Cardiac septum (tissue), 1 donor: ENCODE measurements around the gene RANBP1. TPM values are rescaled to one million over a fixed set of nuclear protein-coding genes. Genes with fewer than 3 reads are reported as not detected.

Experiments used
- DNase-seq: peaks from one replicate; pipeline ENCODE4 v3.0.0-alpha.2; 2020; ENCODE audit warnings: low spot score
- intact Hi-C: fragments of 100-400 bp; cut with DNase I; formaldehyde crosslinking; loops from one replicate; pipeline ENCODE4 v1.14.0; 2022
- total RNA-seq: library from RNA; stranded (reverse); fragmentation: NEBNext Ultra II Directional; extraction: Animal tissue kit (Norgen Biotek cat#: 25700); gene quantifications from one replicate; pipeline ENCODE4 v1.2.1, GENCODE V29; 2021
- donor health status: DM: no; HTN: no; CAD: no.

RANBP1 gene
- total RNA-seq, 1 donor from 2014 or later: 45.9 TPM

DNA sequence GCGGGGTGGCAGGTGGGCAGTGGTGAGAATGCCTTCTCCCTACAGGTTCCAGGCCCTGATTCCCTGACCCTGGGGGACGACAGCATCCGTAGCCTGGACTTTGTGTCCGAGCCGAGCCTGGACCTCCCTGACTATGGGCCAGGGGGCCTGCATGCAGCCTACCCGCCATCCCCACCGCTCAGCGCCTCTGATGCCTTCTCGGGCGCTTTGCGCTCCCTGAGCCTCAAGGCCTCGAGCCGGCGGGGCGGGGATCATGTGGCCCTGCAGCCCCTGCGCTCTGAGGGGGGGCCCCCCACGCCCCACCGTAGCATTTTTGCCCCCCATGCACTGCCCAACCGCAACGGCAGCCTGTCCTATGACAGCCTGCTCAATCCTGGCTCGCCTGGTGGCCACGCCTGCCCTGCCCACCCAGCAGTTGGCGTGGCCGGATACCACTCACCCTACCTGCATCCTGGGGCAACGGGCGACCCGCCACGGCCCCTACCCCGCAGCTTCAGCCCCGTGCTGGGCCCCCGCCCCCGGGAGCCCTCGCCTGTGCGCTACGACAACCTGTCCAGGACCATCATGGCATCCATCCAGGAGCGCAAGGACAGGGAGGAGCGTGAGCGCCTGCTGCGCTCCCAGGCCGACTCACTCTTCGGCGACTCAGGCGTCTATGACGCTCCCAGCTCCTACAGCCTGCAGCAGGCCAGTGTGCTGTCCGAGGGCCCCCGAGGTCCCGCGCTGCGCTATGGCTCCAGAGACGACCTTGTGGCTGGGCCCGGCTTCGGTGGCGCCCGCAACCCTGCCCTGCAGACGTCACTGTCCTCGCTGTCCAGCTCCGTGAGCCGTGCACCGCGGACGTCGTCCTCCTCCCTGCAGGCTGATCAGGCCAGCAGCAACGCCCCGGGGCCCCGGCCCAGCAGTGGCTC is 27.1 kb downstream of the RANBP1 start:
- no peak for DNase-seq
- intact Hi-C loops: no loop called here

DNA sequence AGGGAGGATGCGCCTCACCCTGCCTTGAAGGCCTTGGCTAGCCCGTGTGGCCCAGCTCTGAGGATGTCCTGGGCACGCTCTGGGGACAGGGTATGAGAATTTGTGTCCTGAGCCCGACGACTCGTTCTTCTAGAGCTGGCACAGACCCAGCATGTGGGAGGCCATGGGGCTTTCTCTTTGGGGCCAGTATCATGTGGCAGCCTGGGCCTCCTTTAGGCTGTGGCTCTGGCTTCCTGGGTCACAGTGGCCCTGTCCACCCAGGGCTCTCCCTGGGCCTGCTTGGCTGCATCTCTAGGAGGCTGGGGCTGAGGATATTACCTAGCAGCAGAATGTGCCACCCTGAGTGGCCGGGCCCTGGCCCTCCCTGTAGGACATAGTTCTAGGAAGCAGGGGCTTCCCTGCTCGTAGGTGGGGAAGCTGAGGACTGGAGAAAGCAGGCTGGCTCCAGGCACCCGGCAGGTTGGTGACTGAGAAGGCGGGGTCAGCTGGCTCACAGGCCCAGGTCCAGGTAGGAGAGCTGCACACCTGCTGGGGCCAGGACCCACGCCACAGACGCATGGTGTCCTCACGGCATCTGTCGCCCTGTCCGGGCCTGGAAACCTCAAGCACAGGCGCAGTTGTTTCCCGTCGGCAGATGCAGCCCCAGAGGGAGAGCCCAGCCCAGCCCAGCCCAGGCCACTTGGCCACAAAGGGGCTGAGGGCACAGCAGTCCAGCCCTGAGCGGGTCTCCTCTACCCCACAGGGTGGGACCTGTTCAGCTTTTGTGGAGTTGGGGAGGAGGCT is 28.2 kb downstream of the RANBP1 start:
- intact Hi-C loops: no loop called here
- no peak for DNase-seq

DNA sequence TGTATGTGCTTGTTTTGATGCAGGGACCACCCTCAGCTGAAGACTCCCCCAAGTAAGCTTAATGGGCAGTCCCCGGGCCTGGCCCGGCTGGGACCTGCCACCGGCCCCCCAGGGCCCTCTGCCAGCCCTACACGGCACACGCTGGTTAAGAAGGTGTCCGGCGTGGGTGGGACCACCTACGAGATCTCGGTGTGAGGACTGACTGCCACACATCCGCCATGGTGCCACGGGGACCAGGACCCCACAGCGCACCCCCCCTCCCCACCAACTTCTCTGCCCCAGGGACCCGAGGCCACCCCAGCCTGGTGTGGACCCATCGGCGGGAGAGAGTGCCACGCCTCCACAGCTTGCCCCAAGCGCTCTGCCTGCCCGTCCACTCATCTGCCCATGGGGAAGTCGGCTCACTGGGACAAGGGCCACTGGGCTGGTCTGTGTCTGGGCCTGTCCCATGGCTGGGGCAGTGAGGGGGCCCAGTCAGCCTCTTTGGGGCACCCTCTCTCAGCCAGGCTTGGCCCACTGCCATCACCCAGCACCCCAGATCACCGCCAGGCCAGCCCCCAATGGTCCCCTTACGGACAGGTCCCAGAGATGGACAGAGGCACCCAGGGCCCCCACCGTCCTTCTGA is 29.4 kb downstream of the RANBP1 start:
- intact Hi-C loops: no loop called here

DNA sequence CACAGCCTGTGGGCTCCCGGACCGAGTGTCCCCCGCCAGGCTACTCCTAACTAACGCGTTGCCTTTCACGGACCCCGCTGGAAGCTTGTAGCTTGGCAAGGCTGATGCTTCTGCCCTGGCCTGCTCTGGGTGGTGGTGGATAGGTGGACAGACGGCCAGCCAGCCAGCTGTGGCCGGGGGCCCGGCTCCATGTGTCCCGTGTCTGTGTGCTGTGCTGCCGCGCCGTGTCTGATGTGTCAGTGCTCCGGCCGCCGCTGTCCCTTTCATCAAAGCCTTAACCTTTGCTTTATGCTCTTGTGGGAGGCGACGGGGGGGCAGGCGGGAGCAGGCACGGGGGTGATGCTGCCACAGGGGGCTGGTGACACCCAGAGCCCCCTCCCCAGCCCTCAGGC is 29.9 kb downstream of the RANBP1 start:
- DNase-seq: no peak
- intact Hi-C loops: no loop called here

More for the DNA sequence above, 29.4 kb downstream of the RANBP1 start:
- no peak for DNase-seq

DNA sequence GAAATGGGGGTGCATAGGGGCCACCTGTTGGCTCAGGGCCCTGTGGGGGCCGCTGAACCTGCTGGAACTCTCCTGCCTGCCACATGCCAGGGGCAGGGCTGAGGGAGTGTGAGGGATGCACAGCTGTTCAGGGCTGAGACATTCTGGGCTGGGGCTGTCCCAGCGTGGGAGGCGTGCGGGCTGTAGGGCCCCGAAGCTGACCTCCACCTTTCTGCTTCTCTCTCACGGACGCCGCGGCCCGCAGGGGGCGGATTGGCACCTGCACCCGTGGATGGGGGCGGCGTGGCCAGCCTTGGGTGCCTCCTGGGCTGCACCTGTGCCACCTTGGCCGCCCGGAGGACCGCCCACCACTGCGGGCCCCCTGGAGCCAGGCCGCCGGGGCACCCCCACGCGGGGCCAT is 30.9 kb downstream of the RANBP1 start:
- DNase-seq: no peak
- intact Hi-C loops: no loop called here

DNA sequence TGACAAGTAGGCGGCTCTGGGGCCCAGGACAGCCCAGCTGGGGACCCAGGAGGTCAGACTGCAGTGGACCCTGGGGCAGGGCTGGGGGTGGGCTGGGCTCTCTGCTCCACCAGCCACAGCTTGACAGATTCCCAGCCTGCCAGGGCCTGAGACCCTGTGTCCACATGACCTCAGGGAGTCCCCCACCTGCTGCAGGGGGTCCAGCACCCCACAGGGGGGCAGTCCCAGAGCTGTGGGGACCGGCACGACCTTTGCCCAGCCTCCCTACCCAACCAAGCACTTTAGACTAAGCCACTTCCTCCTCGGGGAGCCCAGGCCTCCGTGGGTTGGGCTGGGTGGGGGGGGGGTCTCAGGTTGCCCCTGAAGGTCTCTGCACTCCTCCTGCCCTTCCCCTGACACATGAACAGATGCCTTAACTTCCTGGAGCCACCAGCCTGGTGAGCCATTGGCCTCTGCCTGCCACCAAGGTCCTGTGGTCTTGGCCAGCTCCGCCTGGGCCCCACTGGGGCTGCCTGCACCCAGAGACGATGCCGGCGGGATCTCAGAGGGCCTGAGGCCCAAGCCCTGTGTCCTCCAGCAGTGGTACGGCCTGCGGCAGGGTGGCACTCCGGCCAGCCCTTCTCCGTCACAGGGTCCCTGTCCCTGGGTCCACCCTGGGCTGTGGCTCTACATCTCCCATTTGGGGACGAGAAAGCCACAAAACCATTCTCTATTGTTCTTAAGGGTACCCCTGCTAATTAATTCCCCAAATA is 31.5 kb downstream of the RANBP1 start:
- intact Hi-C loops: no loop called here
- no peak for DNase-seq

DNA sequence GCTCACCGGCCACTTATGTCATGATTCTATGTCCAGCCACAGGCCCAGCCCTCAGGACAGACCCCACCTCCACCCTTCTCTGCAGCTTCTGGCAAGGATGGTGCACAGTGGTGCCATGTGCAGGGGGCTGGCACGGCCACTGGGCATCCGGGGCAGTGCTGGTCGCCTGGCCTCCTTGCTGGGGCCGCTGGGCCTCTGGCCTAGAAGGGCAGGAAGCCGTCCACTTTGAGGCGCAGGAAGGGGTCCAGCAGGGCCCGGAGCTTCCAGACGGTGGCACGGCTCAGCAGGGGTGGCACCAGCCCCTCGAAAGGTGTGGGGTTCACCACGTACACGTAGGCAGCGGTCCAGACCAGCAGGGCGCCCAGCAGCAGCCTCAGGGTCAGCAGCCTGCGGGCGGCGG is 32.5 kb downstream of the RANBP1 start:
- no peak for DNase-seq
- intact Hi-C loops: no loop called here

DNA sequence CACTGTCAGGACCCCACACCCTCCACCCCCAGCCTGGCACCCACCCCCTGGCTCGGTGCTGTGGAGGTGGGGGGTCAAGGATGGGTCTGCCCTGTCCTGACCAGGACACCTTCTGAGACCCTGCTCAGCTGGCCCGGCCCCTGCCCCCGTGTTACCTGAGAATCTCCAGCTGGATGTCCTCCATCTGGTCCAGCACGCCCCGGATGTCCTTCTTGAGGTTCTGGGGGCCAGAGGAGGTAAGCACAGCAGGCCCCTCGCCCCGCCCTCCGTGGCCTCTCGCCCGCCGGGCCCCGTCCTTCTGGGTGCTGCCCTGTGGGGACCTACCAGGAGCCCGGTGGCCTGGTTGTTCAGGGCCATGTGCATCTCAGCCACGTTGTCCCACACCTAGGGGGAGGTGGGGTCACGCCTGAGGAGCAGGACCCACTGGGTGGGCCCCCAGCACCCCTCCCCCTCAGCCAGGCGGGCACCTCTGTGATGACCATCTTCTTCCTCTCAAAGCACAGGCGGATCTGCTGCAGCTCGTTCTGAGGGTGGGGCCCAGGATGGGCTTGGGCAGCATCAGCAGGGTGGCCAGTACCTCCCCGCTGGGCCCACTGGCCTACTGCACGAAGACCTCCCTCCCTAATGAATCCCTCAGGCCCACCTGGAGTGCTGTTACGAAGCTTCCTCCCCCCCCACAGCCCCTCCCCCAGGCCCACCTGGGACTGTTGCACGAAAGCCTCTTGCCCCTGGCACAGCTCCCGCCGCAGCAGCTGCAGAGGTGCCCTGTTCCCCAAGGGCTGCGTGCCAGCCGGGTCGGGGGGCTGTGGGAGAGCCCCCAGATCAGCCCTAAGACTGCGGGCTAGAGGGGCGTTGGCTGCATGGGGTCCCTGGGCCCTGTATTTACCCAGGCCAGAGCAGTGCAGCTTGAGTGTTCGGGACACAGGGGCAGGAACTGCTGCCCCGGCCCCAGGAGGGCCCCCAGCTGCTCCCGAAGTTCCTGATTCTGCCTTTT is 33.6 kb downstream of the RANBP1 start:
- DNase-seq: no peak
- intact Hi-C loops: no loop called here

DNA sequence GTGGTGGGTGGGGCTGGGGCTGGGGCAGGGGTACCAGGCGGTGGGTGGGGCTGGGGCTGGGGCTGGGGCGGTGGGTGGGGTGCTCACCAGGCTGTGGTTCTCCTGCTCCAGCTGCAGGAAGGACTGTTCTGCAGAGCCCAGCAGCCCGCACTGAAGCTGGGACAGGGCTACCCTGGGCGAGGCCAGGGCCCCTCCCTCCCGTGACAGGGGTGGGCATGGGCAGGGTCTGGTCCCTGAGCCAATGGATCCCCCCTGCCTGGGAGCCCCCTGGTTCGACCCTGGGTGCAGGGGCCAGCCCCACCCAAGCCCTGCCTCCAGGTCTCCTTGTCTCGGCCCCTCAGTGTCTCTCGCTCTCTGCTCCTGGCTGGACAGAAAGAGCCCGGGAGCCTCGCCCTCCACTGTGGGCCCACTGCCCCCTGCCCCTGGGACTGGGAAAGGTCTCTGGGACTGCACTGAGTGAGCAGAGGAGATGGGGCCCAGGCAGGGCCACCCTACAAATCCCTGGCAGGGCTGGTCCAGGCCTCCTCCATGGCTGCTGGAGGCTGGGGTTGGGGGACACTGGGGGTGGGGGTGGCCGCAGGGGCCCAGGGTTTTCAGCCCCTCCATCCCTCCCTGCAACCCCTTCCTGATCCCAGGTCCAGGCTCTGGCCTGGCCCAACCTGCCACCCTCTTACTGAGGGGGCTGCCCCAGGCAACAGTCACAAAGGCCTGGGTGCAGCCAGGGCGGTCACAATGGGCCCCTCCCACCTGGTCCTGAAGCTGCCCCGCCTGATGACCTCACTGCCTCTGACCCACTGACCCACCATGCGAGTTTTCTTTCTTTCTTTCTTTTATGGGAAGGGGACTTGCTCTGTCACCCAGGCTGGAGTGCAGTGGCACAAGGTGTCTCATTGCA is 34.7 kb downstream of the RANBP1 start, which contains the start of gene CCDC188:
TSS of gene CCDC188 (minus strand) at position 675 of the 895 bp plus-strand sequence. CDS start at position 606, 69 bp downstream.
- DNase-seq: no peak
- intact Hi-C loops: no loop called here

DNA sequence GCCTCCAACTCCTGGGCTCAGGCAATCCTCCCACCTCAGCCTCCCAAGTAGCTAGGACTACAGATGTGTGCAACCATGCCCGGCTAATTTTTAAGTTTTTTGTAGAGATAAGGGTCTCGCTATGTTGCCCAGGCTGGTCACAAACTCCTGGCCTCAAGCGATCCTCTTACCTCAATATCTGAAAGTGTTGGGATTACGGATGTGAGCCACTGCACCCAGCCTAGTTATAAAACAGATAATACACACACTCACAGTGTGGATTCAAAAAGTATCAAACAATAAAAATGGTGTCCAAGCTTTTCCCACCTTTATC is 35.3 kb downstream of the RANBP1 start:
- DNase-seq: no peak
- intact Hi-C loops: no loop called here

DNA sequence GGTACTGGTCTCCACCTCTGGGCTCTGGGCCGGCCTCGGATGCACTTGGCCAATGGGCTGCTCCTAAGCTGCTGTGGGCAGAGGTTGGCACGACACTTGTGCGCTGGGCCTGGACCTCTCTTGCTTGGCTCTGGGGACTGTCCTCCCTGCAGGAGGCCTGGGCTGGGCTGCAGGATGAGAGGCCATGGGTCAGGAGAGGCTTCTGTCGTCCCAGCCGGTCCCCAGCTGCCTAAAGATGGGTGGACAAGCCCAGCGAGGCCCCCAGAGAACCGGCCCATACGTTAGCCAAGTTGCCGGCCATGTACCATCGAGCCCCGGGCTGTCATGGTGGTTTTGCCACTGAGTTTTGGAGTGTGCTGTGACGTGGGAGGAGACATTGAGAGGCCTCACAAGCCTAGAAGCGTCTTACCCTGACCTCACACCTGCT is 36.6 kb downstream of the RANBP1 start:
- DNase-seq: no peak
- intact Hi-C loops: no loop called here

DNA sequence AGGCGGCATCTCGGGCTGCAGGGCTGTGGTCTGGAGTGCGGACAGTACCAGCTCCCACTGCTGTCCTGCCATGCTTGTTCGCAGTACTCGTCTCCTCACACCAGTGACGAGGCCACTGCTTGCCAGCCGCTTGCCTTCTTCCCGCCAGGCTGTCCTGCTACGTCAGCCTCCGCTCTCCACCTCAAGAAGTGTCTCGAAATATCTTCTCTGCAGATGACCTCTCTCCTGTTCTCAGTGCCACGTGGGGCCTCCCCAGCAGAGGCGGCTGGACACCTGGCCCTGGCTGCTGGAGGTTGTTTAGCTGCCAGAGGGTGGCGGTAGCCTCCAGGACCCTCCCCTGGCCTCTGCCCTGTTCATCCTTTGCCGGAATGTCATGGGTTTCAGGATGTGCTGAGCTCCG is 38.0 kb downstream of the RANBP1 start:
- intact Hi-C loops: no loop called here
- no peak for DNase-seq

DNA sequence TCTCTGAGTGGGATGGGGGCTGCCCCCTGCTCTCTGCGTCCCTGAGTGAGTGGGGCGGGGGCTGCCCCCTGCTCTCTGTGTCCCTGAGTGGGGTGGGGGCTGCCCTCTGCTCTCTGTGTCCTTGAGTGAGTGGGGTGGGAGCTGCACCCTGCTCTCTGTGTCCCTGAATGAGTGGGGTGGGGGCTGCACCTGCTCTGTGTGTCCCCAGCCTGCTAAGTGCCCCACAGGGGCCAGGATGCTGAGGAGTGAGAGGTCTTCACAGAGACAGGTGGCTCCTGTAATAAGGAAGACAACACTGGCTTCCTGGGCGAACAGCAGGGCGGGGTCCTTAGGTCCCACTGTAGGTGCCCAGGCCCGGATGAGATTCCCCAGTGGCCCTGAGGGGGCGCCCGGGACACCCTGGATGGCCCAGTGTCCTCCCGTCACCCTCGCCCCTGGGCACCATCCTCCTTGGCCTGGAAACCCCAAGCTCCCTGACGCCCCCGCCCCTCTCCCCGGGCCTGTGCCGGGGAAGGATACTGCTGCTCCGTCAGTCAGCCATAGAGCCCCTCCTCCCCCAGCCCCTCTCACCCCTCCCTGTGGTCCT is 38.8 kb downstream of the RANBP1 start:
- DNase-seq: no peak
- intact Hi-C loops: no loop called here

DNA sequence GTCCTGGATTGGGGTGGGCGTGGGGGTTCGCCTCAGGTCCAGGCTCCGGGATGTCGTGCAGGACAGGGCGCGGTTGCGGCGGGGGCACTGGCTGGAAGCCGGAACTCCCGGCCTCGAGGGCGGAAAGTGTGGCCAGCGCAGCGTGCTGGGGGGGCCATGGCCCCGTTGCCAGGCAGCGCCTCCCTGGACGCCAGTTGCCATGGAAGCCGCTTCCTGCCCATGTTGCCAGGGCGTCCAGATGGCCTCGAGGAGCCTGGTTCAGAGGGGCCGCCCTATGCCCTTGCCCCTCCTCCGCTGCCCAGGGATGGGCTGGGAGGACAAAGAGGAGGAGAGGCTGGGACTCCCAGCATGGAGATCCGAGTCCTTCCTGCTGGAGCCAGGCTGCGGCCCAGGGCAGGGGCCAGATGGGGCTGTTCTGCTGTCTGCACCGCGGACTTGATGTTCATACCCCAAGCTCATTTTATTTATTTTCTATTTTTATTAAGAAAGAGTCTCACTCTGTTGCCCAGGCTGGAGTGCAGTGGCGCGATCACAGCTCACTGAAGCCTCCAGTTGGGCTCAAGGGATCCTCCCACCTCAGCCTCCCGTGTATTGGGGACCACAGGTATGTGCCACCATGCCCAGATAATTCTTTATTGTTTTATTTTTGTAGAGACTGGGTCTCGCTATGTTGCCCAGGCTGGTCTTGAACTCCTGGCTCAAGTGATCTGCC is 39.6 kb downstream of the RANBP1 start:
- intact Hi-C loops: no loop called here
- DNase-seq: no peak

DNA sequence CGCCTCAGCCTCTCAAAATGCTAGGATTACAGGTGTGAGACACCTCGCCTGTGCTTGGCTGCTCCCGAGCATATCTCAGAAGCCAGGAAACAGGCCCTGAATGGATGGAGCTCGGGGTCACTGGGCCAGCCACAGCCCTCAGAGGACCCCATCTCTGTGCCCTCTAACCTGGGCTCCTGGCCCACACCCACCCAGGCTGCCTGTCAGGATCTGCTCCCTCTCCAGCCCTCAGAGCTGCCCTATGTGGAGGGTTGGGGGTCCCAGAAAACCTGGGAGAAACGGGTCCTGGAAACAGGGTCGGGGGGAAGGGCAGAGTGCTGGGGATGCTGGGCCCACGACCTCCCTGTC is 40.1 kb downstream of the RANBP1 start:
- DNase-seq: no peak
- intact Hi-C loops: no loop called here

DNA sequence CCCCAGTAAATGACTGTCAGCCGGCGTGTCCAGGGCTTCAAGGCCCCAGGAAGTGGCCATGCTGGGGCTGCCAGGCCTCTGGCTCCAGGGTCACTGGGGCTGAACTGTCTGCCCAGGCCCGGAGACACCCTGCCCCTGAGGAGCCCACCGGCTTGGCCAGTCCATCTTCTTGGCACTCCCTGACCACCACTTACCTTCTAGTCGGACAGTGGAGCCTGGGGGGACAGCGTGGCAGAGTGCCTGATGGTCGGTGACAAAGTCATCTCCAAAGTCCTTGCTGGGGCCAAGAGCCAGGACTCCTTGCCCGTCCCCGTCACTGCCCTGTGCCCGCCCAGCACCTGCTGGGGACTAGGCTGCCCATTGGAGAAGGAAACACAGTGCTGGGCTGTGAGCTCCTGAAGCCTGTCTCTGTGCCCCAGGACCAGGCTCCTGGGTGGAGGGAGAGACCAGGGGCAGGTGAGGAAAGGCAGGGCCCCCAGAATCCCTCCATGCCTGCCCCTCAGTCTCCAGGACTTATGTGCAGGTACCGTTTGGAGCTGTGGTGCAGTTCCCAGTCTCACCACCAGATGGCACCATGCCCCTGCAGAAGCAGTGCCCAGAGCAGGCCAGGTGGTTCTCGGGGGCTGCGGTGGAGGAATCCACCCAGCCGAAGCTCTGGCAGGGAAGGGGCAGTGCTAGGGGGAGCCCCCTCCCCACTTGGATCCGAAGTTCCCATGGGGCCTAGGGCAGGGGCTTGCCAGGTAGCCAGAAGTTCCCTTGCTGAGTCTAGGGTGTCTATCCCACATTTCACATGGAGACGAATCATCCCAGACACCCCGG is 40.9 kb downstream of the RANBP1 start:
- peak; percentile 87 for DNase-seq
- intact Hi-C loops: loop anchor here (1.0 kb wide), 2 partner anchors 110 to 128 kb away; no protein-coding TSS in a partner anchor
